Sciatic nerve (tissue), 2 donors: ENCODE data around the gene ZNF804B. TPM values are rescaled to one million over a fixed set of nuclear protein-coding genes. Genes with fewer than 3 reads are reported as not detected.

Experiments used
- ATAC-seq: fragments of 200-7000 bp; cut with Tn5 transposase; one replicate; pipeline ENCODE4 v1.9.1; 2020; ENCODE audit warnings: mild to moderate bottlenecking, moderate library complexity
- DNase-seq: peaks from one replicate; pipeline ENCODE4 v3.0.0-alpha.2; 2020; ENCODE audit warnings: low spot score
- intact Hi-C: fragments of 100-400 bp; cut with DNase I; formaldehyde crosslinking; loops from one replicate; pipeline ENCODE4 v1.14.2; 2022
- total RNA-seq: library from RNA; stranded (reverse); fragmentation: NEBNext Ultra II Directional; extraction: Animal tissue kit (Norgen Biotek cat#: 25700); gene quantifications from one replicate; pipeline ENCODE4 v1.2.1, GENCODE V29; 2021
- donor health status: DM: no; HTN: no; CAD: no.
- donor health status: DM: no; HTN: no; CAD: no.

Gene ZNF804B
- total RNA-seq, 1 donor from 2014 or later, result not detected

GRCh38 chr7:89053130-89053529 is 293.6 kb downstream of the ZNF804B start:
- intact Hi-C loops, result no loop called here
- ATAC-seq (no peak), DNase-seq (no peak)

- DNase-seq (no peak), ATAC-seq (no peak)
- intact Hi-C loops, result no loop called here
Measured at GRCh38 chr7:89054361-89054760, 294.9 kb downstream of the ZNF804B start.

- intact Hi-C loops, result no loop called here
- ATAC-seq, result no peak
- no peak for DNase-seq
Measured at GRCh38 chr7:89060234-89060633, 300.7 kb downstream of the ZNF804B start.

GRCh38 chr7:89064831-89065230 is 305.3 kb downstream of the ZNF804B start:
- no peak for ATAC-seq
- intact Hi-C loops, result no loop called here
- DNase-seq, result no peak

- DNase-seq, result no peak
- ATAC-seq, result no peak
- intact Hi-C loops, result no loop called here
Measured at GRCh38 chr7:89067048-89067447, 307.5 kb downstream of the ZNF804B start.

GRCh38 chr7:89072081-89072480 is 312.6 kb downstream of the ZNF804B start:
- ATAC-seq (no peak), DNase-seq (no peak)
- intact Hi-C loops, result no loop called here

GRCh38 chr7:89073776-89074175 is 314.3 kb downstream of the ZNF804B start:
- ATAC-seq (no peak), DNase-seq (no peak)
- intact Hi-C loops, result no loop called here

GRCh38 chr7:89077992-89078391 is 318.5 kb downstream of the ZNF804B start:
- ATAC-seq (no peak), DNase-seq (no peak)
- intact Hi-C loops, result no loop called here

GRCh38 chr7:89085580-89085979 is 326.1 kb downstream of the ZNF804B start:
- DNase-seq (no peak), ATAC-seq (no peak)
- intact Hi-C loops, result no loop called here

- intact Hi-C loops, result no loop called here
- ATAC-seq, result no peak
Measured at GRCh38 chr7:89091550-89091949, 332.1 kb downstream of the ZNF804B start.

GRCh38 chr7:89094269-89094668 is 334.8 kb downstream of the ZNF804B start:
- ATAC-seq (no peak), DNase-seq (no peak)
- intact Hi-C loops, result no loop called here

More at GRCh38 chr7:89091550-89091949, 332.1 kb downstream of the ZNF804B start:
- no peak for DNase-seq

- intact Hi-C loops, result no loop called here
- DNase-seq, result no peak
- no peak for ATAC-seq
Measured at GRCh38 chr7:89103564-89103963, 344.1 kb downstream of the ZNF804B start.

GRCh38 chr7:89104748-89105685 is 345.5 kb downstream of the ZNF804B start:
- intact Hi-C loops, result no loop called here
- DNase-seq, result no peak

GRCh38 chr7:89123871-89124270 is 364.4 kb downstream of the ZNF804B start:
- no peak for ATAC-seq
- intact Hi-C loops, result no loop called here
- no peak for DNase-seq

More at GRCh38 chr7:89104748-89105685, 345.5 kb downstream of the ZNF804B start:
- no peak for ATAC-seq

- DNase-seq (no peak), ATAC-seq (no peak)
- intact Hi-C loops, result no loop called here
Measured at GRCh38 chr7:89129600-89130375, 370.3 kb downstream of the ZNF804B start.

GRCh38 chr7:89133357-89133756 is 373.9 kb downstream of the ZNF804B start:
- ATAC-seq (peak; percentile 55), DNase-seq (no peak)
- intact Hi-C loops, result no loop called here

- intact Hi-C loops, result no loop called here
- peak; percentile 76 for ATAC-seq
- DNase-seq, result no peak
Measured at GRCh38 chr7:89133819-89134218, 374.3 kb downstream of the ZNF804B start.

GRCh38 chr7:89145801-89146200 is 386.3 kb downstream of the ZNF804B start:
- DNase-seq (no peak), ATAC-seq (peak; percentile 61)
- intact Hi-C loops, result no loop called here

- ATAC-seq (no peak), DNase-seq (no peak)
- intact Hi-C loops, result no loop called here
Measured at GRCh38 chr7:89160107-89160506, 400.6 kb downstream of the ZNF804B start.

- intact Hi-C loops, result no loop called here
- ATAC-seq, result no peak
- no peak for DNase-seq
Measured at GRCh38 chr7:89165421-89165820, 405.9 kb downstream of the ZNF804B start.
